GM23248 (cell line): ENCODE data around the gene MOSPD3. TPM values are rescaled to one million over a fixed set of nuclear protein-coding genes. Genes with fewer than 3 reads are reported as not detected.

Experiments
- DNase-seq: peaks from one replicate; pipeline ENCODE4 v3.0.0-alpha.2; 2015
- H2AFZ ChIP-seq: fragments of 200-600 bp; sonication (generic); 2 replicates; pipeline ENCODE4 v1.6.1; 2016; ENCODE audit warnings: antibody characterized with exemption
- H3F3A ChIP-seq: fragments of 200-600 bp; sonication (generic); 2 replicates; pipeline ENCODE4 v1.6.1; 2016; ENCODE audit warnings: mild to moderate bottlenecking, antibody characterized with exemption, mixed run types; ENCODE audit not compliant: insufficient read depth
- H3K27ac ChIP-seq: fragments of 200-600 bp; sonication (generic); 2 replicates; pipeline ENCODE4 v1.5.1; 2016; ENCODE audit warnings: mild to moderate bottlenecking
- H3K27me3 ChIP-seq: fragments of 200-600 bp; sonication (generic); replicated peaks from 2 replicates; pipeline ENCODE4 v1.6.1; 2016; ENCODE audit warnings: mild to moderate bottlenecking; ENCODE audit not compliant: insufficient read depth
- H3K36me3 ChIP-seq: fragments of 200-600 bp; sonication (generic); 2 replicates; pipeline ENCODE4 v1.6.1; 2016; ENCODE audit warnings: low read depth, mild to moderate bottlenecking
- H3K4me1 ChIP-seq: fragments of 200-600 bp; sonication (generic); 2 replicates; pipeline ENCODE4 v1.6.1; 2016; ENCODE audit warnings: mild to moderate bottlenecking; ENCODE audit not compliant: insufficient read depth
- H3K4me2 ChIP-seq: fragments of 200-600 bp; sonication (generic); one replicate; pipeline ENCODE4 v1.6.1; 2016; ENCODE audit warnings: mild to moderate bottlenecking; ENCODE audit not compliant: unreplicated experiment
- H3K4me3 ChIP-seq: fragments of 200-600 bp; sonication (generic); 2 replicates; pipeline ENCODE4 v1.5.1; 2016; ENCODE audit warnings: mild to moderate bottlenecking
- H3K79me2 ChIP-seq: fragments of 200-600 bp; sonication (generic); 2 replicates; pipeline ENCODE4 v1.6.1; 2016; ENCODE audit warnings: mild to moderate bottlenecking; ENCODE audit not compliant: insufficient read depth
- H3K9ac ChIP-seq: fragments of 200-600 bp; sonication (generic); 2 replicates; pipeline ENCODE4 v1.6.1; 2016; ENCODE audit warnings: mild to moderate bottlenecking
- H3K9me2 ChIP-seq: fragments of 200-600 bp; sonication (generic); 2 replicates; pipeline ENCODE4 v1.6.1; 2016; ENCODE audit warnings: mixed run types, mild to moderate bottlenecking, moderate library complexity; ENCODE audit not compliant: insufficient read depth
- H3K9me3 ChIP-seq: fragments of 200-600 bp; sonication (generic); one replicate; pipeline ENCODE4 v1.6.1; 2017; ENCODE audit warnings: low read depth
- H4K20me1 ChIP-seq: fragments of 200-600 bp; sonication (generic); 2 replicates; pipeline ENCODE4 v1.6.0; 2016; ENCODE audit not compliant: insufficient read depth
- EZH2 ChIP-seq: fragments of 200-600 bp; sonication (generic); IDR thresholded peaks from 2 replicates; pipeline ENCODE4 v1.6.1; 2018; ENCODE audit warnings: antibody characterized with exemption, mild to moderate bottlenecking; ENCODE audit not compliant: insufficient read depth, poor library complexity, severe bottlenecking
- EZH2phosphoT487 ChIP-seq: fragments of 200-600 bp; sonication (generic); IDR thresholded peaks from 2 replicates; pipeline ENCODE4 v1.6.1; 2018; ENCODE audit warnings: antibody characterized with exemption, moderate library complexity, mild to moderate bottlenecking, low read depth; ENCODE audit not compliant: insufficient read depth
- WGBS, 2 experiments: methylation state at CpG; one replicate each; pipeline ENCODE4 v1.1.6; 2015 to 2017; ENCODE audit warnings: low lambda C conversion rate in 2 of 2, low coverage in 1 of 2; ENCODE audit errors: missing lambda C conversion rate in 2 of 2; 5-methylcytosine and 5-hydroxymethylcytosine counted together
- in situ Hi-C: fragments of 300-500 bp; cut with MboI; formaldehyde crosslinking; loops from 2 replicates; pipeline ENCODE4 v1.15.0; 2020
- polyA plus RNA-seq: library from polyadenylated mRNA; unstranded; fragments of >200 nt; fragmentation: Nextera tagmentation; extraction: Ambion mirVana; gene quantifications from 2 replicates; pipeline ENCODE4 v1.2.1, GENCODE V29; 2016
- total RNA-seq: library from RNA; depleted of rRNA; stranded (reverse); fragments of >200 nt; shearing (Covaris generic); gene quantifications from 2 replicates; pipeline ENCODE4 v1.2.3, GENCODE V29; 2014

MOSPD3 gene
- total and polyA plus RNA-seq, 2 experiments from 2014 or later: 17.5 to 26.5 TPM

- H4K20me1 ChIP-seq: no peaks in the 10 kb centered on the region
- WGBS, 2 experiments: 89 to 94% methylated on average over 12 to 14 of the region's 14 CpGs
- no peak overlapping the region for H3K9ac ChIP-seq
- H3F3A ChIP-seq: no peaks in the 10 kb centered on the region
- no peak overlapping the region for H2AFZ ChIP-seq
- no peaks in the 10 kb centered on the region for H3K4me1 ChIP-seq
- no peak overlapping the region for H3K4me3 ChIP-seq
- no peak overlapping the region for H3K27ac ChIP-seq
- no peak overlapping the region for H3K4me2 ChIP-seq
- DNase-seq: no peak
- in situ Hi-C loops: no loop called here
- H3K27me3 ChIP-seq: no peaks in the 10 kb centered on the region; the same call in 1 of the 2 replicates
- H3K9me2 ChIP-seq: no peaks in the 10 kb centered on the region
- TF ChIP-seq EZH2: no peak
- no peak for TF ChIP-seq EZH2phosphoT487
- H3K9me3 ChIP-seq: no peaks in the 10 kb centered on the region
- H3K79me2 ChIP-seq: no peaks in the 10 kb centered on the region
- no peaks in the 10 kb centered on the region; the same call in 1 of the 2 replicates for H3K36me3 ChIP-seq
Observed at GRCh38 chr7:100575206-100575631, 37.1 kb upstream of the MOSPD3 start.

GRCh38 chr7:100575746-100576383 is 36.5 kb upstream of the MOSPD3 start:
- 87 to 88% methylated on average over 16 to 17 of the region's 17 CpGs for WGBS, 2 experiments
- Histone ChIP-seq H3K9ac (no peak overlapping the region), H3K4me2 (no peak overlapping the region), H3K36me3 (no peaks in the 10 kb centered on the region; the same call in 1 of the 2 replicates), H3K9me3 (no peaks in the 10 kb centered on the region), H4K20me1 (no peaks in the 10 kb centered on the region; the same call in 1 of the 2 replicates), H3K4me3 (no peak overlapping the region), H3F3A (no peaks in the 10 kb centered on the region), H3K4me1 (no peaks in the 10 kb centered on the region), H3K27me3 (no peaks in the 10 kb centered on the region), H2AFZ (no peak overlapping the region), H3K79me2 (no peaks in the 10 kb centered on the region), H3K9me2 (no peaks in the 10 kb centered on the region), H3K27ac (no peak overlapping the region)
- no peak for TF ChIP-seq EZH2
- TF ChIP-seq EZH2phosphoT487: no peak
- DNase-seq: no peak
- in situ Hi-C loops: no loop called here

- Histone ChIP-seq H3K9ac (no peak overlapping the region), H4K20me1 (no peaks in the 10 kb centered on the region; the same call in 1 of the 2 replicates), H3K27ac (no peak overlapping the region), H3K9me2 (no peaks in the 10 kb centered on the region), H3K79me2 (no peaks in the 10 kb centered on the region), H3F3A (no peaks in the 10 kb centered on the region), H3K9me3 (no peaks in the 10 kb centered on the region), H3K4me3 (no peak overlapping the region), H3K4me1 (no peaks in the 10 kb centered on the region), H2AFZ (no peak overlapping the region), H3K27me3 (no peaks in the 10 kb centered on the region), H3K36me3 (peaks cover 3% of the 10 kb centered on the region; the same call in 1 of the 2 replicates), H3K4me2 (no peak overlapping the region)
- TF ChIP-seq EZH2: no peak
- TF ChIP-seq EZH2phosphoT487: no peak
- WGBS, 2 experiments: 82 to 95% methylated on average over 9 to 12 of the region's 13 CpGs
- DNase-seq: no peak
- in situ Hi-C loops: no loop called here
Observed at GRCh38 chr7:100576384-100576993, 35.9 kb upstream of the MOSPD3 start.

GRCh38 chr7:100577103-100577502 is 35.2 kb upstream of the MOSPD3 start:
- Histone ChIP-seq H3K4me3 (no peak overlapping the region), H3K9me2 (no peaks in the 10 kb centered on the region), H3K9me3 (no peaks in the 10 kb centered on the region), H2AFZ (no peak overlapping the region), H3K79me2 (no peaks in the 10 kb centered on the region), H4K20me1 (no peaks in the 10 kb centered on the region; the same call in 1 of the 2 replicates), H3K27ac (no peak overlapping the region), H3K9ac (no peak overlapping the region), H3K27me3 (no peaks in the 10 kb centered on the region), H3F3A (no peaks in the 10 kb centered on the region), H3K4me2 (no peak overlapping the region), H3K36me3 (peaks cover 3% of the 10 kb centered on the region; the same call in 1 of the 2 replicates), H3K4me1 (no peaks in the 10 kb centered on the region)
- in situ Hi-C loops: no loop called here
- TF ChIP-seq EZH2 (no peak), EZH2phosphoT487 (no peak)
- 96 to 98% methylated on average over 8 to 24 of the region's 24 CpGs for WGBS, 2 experiments
- DNase-seq: no peak
